ENCODE measurements around the gene FXYD5.

FXYD5 gene

GRCh38 chr19:35155981-35156672 lies 1.6 kb downstream of the FXYD5 start:
- DNase-seq (ENCODE audit: low read depth in 2 of 2), result no peak

GRCh38 chr19:35156673-35157014 lies 2.1 kb downstream of the FXYD5 start:
- DNase-seq (ENCODE audit: low read depth in 2 of 2), result no peak

GRCh38 chr19:35157431-35157830 lies 2.9 kb downstream of the FXYD5 start:
- no peak for DNase-seq (ENCODE audit: low read depth in 2 of 2)

- no peak for DNase-seq (ENCODE audit: low read depth in 2 of 2)
These were observed 5.1 kb downstream of the FXYD5 start for GRCh38 chr19:35159606-35160005.

GRCh38 chr19:35160629-35161433 lies 6.3 kb downstream of the FXYD5 start:
- no peak for DNase-seq (ENCODE audit: low read depth in 2 of 2)

- no peak for DNase-seq (ENCODE audit: low read depth in 2 of 2)
These were observed 6.9 kb downstream of the FXYD5 start for GRCh38 chr19:35161434-35161743.

- no peak for DNase-seq (ENCODE audit: low read depth in 2 of 2)
These were observed 8.2 kb downstream of the FXYD5 start for GRCh38 chr19:35162471-35163326.

- DNase-seq (ENCODE audit: low read depth in 2 of 2), result no peak
These were observed 9.9 kb downstream of the FXYD5 start for GRCh38 chr19:35164418-35164817.

- DNase-seq (ENCODE audit: low read depth in 2 of 2), result no peak
These were observed 10.9 kb downstream of the FXYD5 start for GRCh38 chr19:35165200-35166058.

- no peak for DNase-seq (ENCODE audit: low read depth in 2 of 2)
These were observed 11.8 kb downstream of the FXYD5 start for GRCh38 chr19:35166100-35167063.

- no peak for DNase-seq (ENCODE audit: low read depth in 2 of 2)
These were observed 12.9 kb downstream of the FXYD5 start for GRCh38 chr19:35167251-35168119.

- DNase-seq (ENCODE audit: low read depth in 2 of 2), result no peak
These were observed 13.7 kb downstream of the FXYD5 start for GRCh38 chr19:35168196-35168595.

- DNase-seq (ENCODE audit: low read depth in 2 of 2), result no peak
These were observed 14.9 kb downstream of the FXYD5 start for GRCh38 chr19:35169221-35169995.

GRCh38 chr19:35170359-35171061 lies 16.0 kb downstream of the FXYD5 start:
- no peak for DNase-seq (ENCODE audit: low read depth in 2 of 2)

GRCh38 chr19:35171730-35172129 lies 17.2 kb downstream of the FXYD5 start:
- no peak for DNase-seq (ENCODE audit: low read depth in 2 of 2)

GRCh38 chr19:35174226-35174625 lies 19.7 kb downstream of the FXYD5 start:
- no peak for DNase-seq (ENCODE audit: low read depth in 2 of 2)

- no peak for DNase-seq (ENCODE audit: low read depth in 2 of 2)
These were observed 21.6 kb downstream of the FXYD5 start for GRCh38 chr19:35176181-35176570.
